PC-3 (cell line): ENCODE results near the gene ATP11C. TPM values are rescaled to one million over a fixed set of nuclear protein-coding genes. Genes with fewer than 3 reads are reported as not detected.

Experiments used
- ATAC-seq: fragments of 200-7000 bp; cut with Tn5 transposase; 2 replicates; pipeline ENCODE4 v1.9.1; 2020; ENCODE audit warnings: mild to moderate bottlenecking, moderate library complexity
- BruUV-seq: library from RNA; stranded (reverse); fragments of 400-500 nt; replicated peaks from 2 replicates; lab custom pipeline; 2021; lab: Mats Ljungman, UMichigan
- CTCF ChIA-PET: fragments of 300-600 bp; sonication (Branson Sonifier 250); formaldehyde crosslinking; loops from one replicate; lab custom pipeline; 2022; ENCODE audit warnings: antibody characterized with exemption; lab: Charles Lee
- POLR2A ChIA-PET: fragments of 300-600 bp; sonication (Branson Sonifier 250); formaldehyde crosslinking; loops from one replicate; lab custom pipeline; 2022; ENCODE audit warnings: antibody characterized with exemption; ENCODE audit not compliant: unreplicated experiment; lab: Charles Lee
- DNase-seq: peaks from one replicate; pipeline ENCODE4 v3.0.0-alpha.2; 2015
- H2AFZ ChIP-seq: fragments of 300-600 bp; sonication (generic); 2 replicates; pipeline ENCODE4 v1.6.0; 2016; ENCODE audit warnings: antibody characterized with exemption, low read length
- H3F3A ChIP-seq: fragments of 300-600 bp; sonication (generic); one replicate; pipeline ENCODE4 v1.6.0; 2017; ENCODE audit warnings: antibody characterized with exemption, low read length, control low read depth, mild to moderate bottlenecking; ENCODE audit not compliant: unreplicated experiment
- H3K27ac ChIP-seq: fragments of 300-600 bp; sonication (generic); 2 replicates; pipeline ENCODE4 v1.5.1; 2016; ENCODE audit warnings: mild to moderate bottlenecking, low read length
- H3K27me3 ChIP-seq: fragments of 300-600 bp; sonication (generic); 2 replicates; pipeline ENCODE4 v1.6.1; 2016; ENCODE audit warnings: low read length, mixed read lengths
- H3K36me3 ChIP-seq: fragments of 300-600 bp; sonication (generic); 2 replicates; pipeline ENCODE4 v1.6.1; 2016; ENCODE audit warnings: low read depth, mixed run types, low read length, mixed read lengths
- H3K4me1 ChIP-seq: fragments of 300-600 bp; sonication (generic); 2 replicates; pipeline ENCODE4 v1.5.1; 2016; ENCODE audit warnings: low read length; ENCODE audit not compliant: insufficient read depth
- H3K4me2 ChIP-seq: fragments of 300-600 bp; sonication (generic); 2 replicates; pipeline ENCODE4 v1.6.0; 2016; ENCODE audit warnings: low read length
- H3K4me3 ChIP-seq: fragments of 300-600 bp; sonication (generic); 2 replicates; pipeline ENCODE4 v1.5.1; 2016; ENCODE audit warnings: mild to moderate bottlenecking, low read length, mixed read lengths
- H3K79me2 ChIP-seq: fragments of 300-600 bp; sonication (generic); 2 replicates; pipeline ENCODE4 v1.6.1; 2017; ENCODE audit warnings: low read length, mixed read lengths
- H3K9ac ChIP-seq: fragments of 300-600 bp; sonication (generic); 2 replicates; pipeline ENCODE4 v1.6.0; 2016; ENCODE audit warnings: mild to moderate bottlenecking, low read length
- H3K9me2 ChIP-seq: fragments of 300-600 bp; sonication (generic); replicated peaks from 2 replicates; pipeline ENCODE4 v1.6.1; 2016; ENCODE audit warnings: mixed run types, low read length, mixed read lengths
- H3K9me3 ChIP-seq: fragments of 300-600 bp; sonication (generic); 2 replicates; pipeline ENCODE4 v1.6.1; 2016; ENCODE audit warnings: low read length, mixed read lengths
- H4K20me1 ChIP-seq: fragments of 300-600 bp; sonication (generic); 2 replicates; pipeline ENCODE4 v1.6.1; 2016; ENCODE audit warnings: low read length, mixed read lengths
- CTCF ChIP-seq: fragments of 300-600 bp; sonication (generic); conservative IDR thresholded peaks from 2 replicates; pipeline ENCODE4 v1.5.1; 2017; ENCODE audit warnings: antibody characterized with exemption, low read depth, mild to moderate bottlenecking, low read length
- EZH2 ChIP-seq: fragments of 300-600 bp; sonication (generic); IDR thresholded peaks from one replicate; pipeline ENCODE4 v1.6.1; 2017; ENCODE audit warnings: antibody characterized with exemption, mild to moderate bottlenecking, low read length; ENCODE audit not compliant: unreplicated experiment
- EZH2phosphoT487 ChIP-seq: fragments of 300-600 bp; sonication (generic); IDR thresholded peaks from 2 replicates; pipeline ENCODE4 v1.6.1; 2018; ENCODE audit warnings: mild to moderate bottlenecking, antibody characterized with exemption, low read length, borderline replicate concordance
- intact Hi-C: fragments of 100-400 bp; cut with micrococcal nuclease; formaldehyde crosslinking; loops from 2 replicates; pipeline ENCODE4 v1.9.0; 2023
- total RNA-seq: library from RNA; depleted of rRNA; stranded (reverse); fragments of >200 nt; gene quantifications from 2 replicates; pipeline ENCODE4 v1.2.3, GENCODE V29; 2014

Gene ATP11C
- total RNA-seq, 1 experiment from 2014 or later = 25.8 TPM

- peak overlapping the region; percentile 51; the same call in 1 of the 2 replicates for H3K4me2 ChIP-seq
- no peaks in the 10 kb centered on the region for H3K79me2 ChIP-seq
- H3F3A ChIP-seq = no peaks in the 10 kb centered on the region
- H3K9me2 ChIP-seq = no peaks in the 10 kb centered on the region
- peak; percentile 83 for DNase-seq
- H2AFZ ChIP-seq = no peak overlapping the region
- H3K9me3 ChIP-seq = no peaks in the 10 kb centered on the region
- H3K4me3 ChIP-seq = no peak overlapping the region
- TF ChIP-seq CTCF = no peak
- TF ChIP-seq EZH2 = no peak
- TF ChIP-seq EZH2phosphoT487 = no peak
- CTCF ChIA-PET = no interaction called here
- H3K4me1 ChIP-seq = peaks cover 24% of the 10 kb centered on the region
- H4K20me1 ChIP-seq = no peaks in the 10 kb centered on the region
- H3K27me3 ChIP-seq = no peaks in the 10 kb centered on the region
- peak; percentile 87 for ATAC-seq
- 0 out of 2 replicates have a peak overlapping the region, but pooled peaks have one; percentile 19 for H3K9ac ChIP-seq
- POLR2A ChIA-PET = no interaction called here
- H3K36me3 ChIP-seq = no peaks in the 10 kb centered on the region
- intact Hi-C loops = loop anchor here (5.0 kb wide), 1 partner anchor 537 kb away; no protein-coding TSS in a partner anchor
- H3K27ac ChIP-seq = peak overlapping the region; percentile 86
- BruUV-seq = no TSS peak
These were observed 193.7 kb downstream of the ATP11C start for GRCh38 chrX:139739138-139739537.

GRCh38 chrX:139738581-139738980 is 194.3 kb downstream of the ATP11C start:
- ChIA-PET CTCF (no interaction called here), POLR2A (no interaction called here)
- no peaks in the 10 kb centered on the region for H3K79me2 ChIP-seq
- H3K4me1 ChIP-seq = peaks cover 24% of the 10 kb centered on the region
- TF ChIP-seq EZH2 (no peak), CTCF (no peak), EZH2phosphoT487 (no peak)
- intact Hi-C loops = loop anchor here (5.0 kb wide), 1 partner anchor 536 kb away; no protein-coding TSS in a partner anchor
- peak; percentile 65 for DNase-seq
- no peaks in the 10 kb centered on the region for H3K9me2 ChIP-seq
- 0 out of 2 replicates have a peak overlapping the region, but pooled peaks have one; percentile 19 for H3K9ac ChIP-seq
- H3K4me2 ChIP-seq = peak overlapping the region; percentile 44; the same call in 1 of the 2 replicates
- peak; percentile 69 for ATAC-seq
- H3K36me3 ChIP-seq = no peaks in the 10 kb centered on the region
- BruUV-seq = no TSS peak
- H3K27ac ChIP-seq = peak overlapping the region; percentile 86
- H2AFZ ChIP-seq = no peak overlapping the region
- H3K9me3 ChIP-seq = no peaks in the 10 kb centered on the region
- no peaks in the 10 kb centered on the region for H3K27me3 ChIP-seq
- H3F3A ChIP-seq = no peaks in the 10 kb centered on the region
- no peak overlapping the region for H3K4me3 ChIP-seq
- H4K20me1 ChIP-seq = no peaks in the 10 kb centered on the region

- H3K27me3 ChIP-seq = no peaks in the 10 kb centered on the region
- H3K36me3 ChIP-seq = no peaks in the 10 kb centered on the region
- DNase-seq (no peak), ATAC-seq (no peak)
- intact Hi-C loops = loop anchor here (5.0 kb wide), 1 partner anchor 534 kb away; no protein-coding TSS in a partner anchor
- no peak overlapping the region for H3K4me3 ChIP-seq
- ChIA-PET POLR2A (no interaction called here), CTCF (no interaction called here)
- TF ChIP-seq EZH2phosphoT487 (no peak), CTCF (no peak), EZH2 (no peak)
- no peaks in the 10 kb centered on the region for H4K20me1 ChIP-seq
- BruUV-seq = no TSS peak
- H3K4me1 ChIP-seq = peaks cover 24% of the 10 kb centered on the region
- no peak overlapping the region for H2AFZ ChIP-seq
- no peak overlapping the region for H3K9ac ChIP-seq
- no peaks in the 10 kb centered on the region for H3K9me2 ChIP-seq
- no peak overlapping the region for H3K27ac ChIP-seq
- no peaks in the 10 kb centered on the region for H3K79me2 ChIP-seq
- no peaks in the 10 kb centered on the region for H3F3A ChIP-seq
- H3K4me2 ChIP-seq = no peak overlapping the region
- no peaks in the 10 kb centered on the region for H3K9me3 ChIP-seq
These were observed 196.7 kb downstream of the ATP11C start for GRCh38 chrX:139736151-139736550.
